Loucy (cell line): ENCODE results near the gene MYRIP.
"Not testable (repeated sequence)": the region's sequence is repeated elsewhere in the genome, so short reads cannot be mapped to it uniquely, and the experiment has no call there.

ENCODE experiments used
- H2AFZ ChIP-seq: fragments of 200-600 bp; sonication (generic); 2 replicates; pipeline ENCODE4 v1.6.0; 2016; ENCODE audit warnings: antibody characterized with exemption, mild to moderate bottlenecking, low read length, moderate library complexity
- H3F3A ChIP-seq: fragments of 200-600 bp; 2 replicates; pipeline ENCODE4 v1.6.0; 2016; ENCODE audit warnings: antibody characterized with exemption, low read depth, mild to moderate bottlenecking
- H3K27me3 ChIP-seq: fragments of 200-600 bp; sonication (generic); 2 replicates; pipeline ENCODE4 v1.6.1; 2014; ENCODE audit warnings: low read length, mild to moderate bottlenecking; ENCODE audit not compliant: insufficient read depth, poor library complexity, severe bottlenecking
- H3K36me3 ChIP-seq: fragments of 200-600 bp; sonication (generic); 2 replicates; pipeline ENCODE4 v1.6.1; 2016; ENCODE audit warnings: low read length; ENCODE audit not compliant: insufficient read depth
- H3K4me1 ChIP-seq: fragments of 200-600 bp; sonication (generic); 2 replicates; pipeline ENCODE4 v1.5.1; 2014; ENCODE audit warnings: low read length, mild to moderate bottlenecking; ENCODE audit not compliant: insufficient read depth, poor library complexity, severe bottlenecking
- H3K4me2 ChIP-seq: fragments of 200-600 bp; sonication (generic); 2 replicates; pipeline ENCODE4 v1.6.0; 2014; ENCODE audit warnings: antibody characterized with exemption, low read length, low read depth, mild to moderate bottlenecking; ENCODE audit not compliant: poor library complexity, severe bottlenecking
- H3K4me3 ChIP-seq: fragments of 200-600 bp; sonication (generic); 2 replicates; pipeline ENCODE4 v1.5.1; 2014; ENCODE audit warnings: low read length, mild to moderate bottlenecking, mixed read lengths; ENCODE audit not compliant: poor library complexity, severe bottlenecking
- H3K79me2 ChIP-seq: fragments of 200-600 bp; sonication (generic); 2 replicates; pipeline ENCODE4 v1.6.1; 2014; ENCODE audit warnings: low read length; ENCODE audit not compliant: insufficient read depth
- H3K9ac ChIP-seq: fragments of 200-600 bp; sonication (generic); 2 replicates; pipeline ENCODE4 v1.6.0; 2014; ENCODE audit warnings: mild to moderate bottlenecking, low read depth, low read length, moderate library complexity; ENCODE audit not compliant: poor library complexity, severe bottlenecking
- H3K9me2 ChIP-seq: fragments of 200-600 bp; sonication (generic); replicated peaks from 2 replicates; pipeline ENCODE4 v1.6.1; 2016; ENCODE audit warnings: low read depth, low read length, mixed read lengths
- H3K9me3 ChIP-seq: fragments of 200-600 bp; sonication (generic); 2 replicates; pipeline ENCODE4 v1.6.1; 2014; ENCODE audit warnings: mild to moderate bottlenecking, antibody characterized with exemption, low read length, low read depth; ENCODE audit not compliant: insufficient read depth
- H4K20me1 ChIP-seq: fragments of 200-600 bp; sonication (generic); 2 replicates; pipeline ENCODE4 v1.6.0; 2014; ENCODE audit warnings: antibody characterized with exemption, low read length, mild to moderate bottlenecking; ENCODE audit not compliant: insufficient read depth, poor library complexity, severe bottlenecking
- CTCF ChIP-seq: fragments of 200-600 bp; sonication (generic); conservative IDR thresholded peaks from 2 replicates; pipeline ENCODE4 v1.5.1; 2014; ENCODE audit warnings: mild to moderate bottlenecking, antibody characterized with exemption, low read length
- EZH2phosphoT487 ChIP-seq: fragments of 200-600 bp; IDR thresholded peaks from 2 replicates; pipeline ENCODE4 v1.6.1; 2018; ENCODE audit warnings: antibody characterized with exemption, mild to moderate bottlenecking, moderate library complexity, borderline replicate concordance

MYRIP gene

GRCh38 chr3:40078590-40078989, 269.2 kb downstream of the MYRIP start:
- no peaks in the 10 kb centered on the region for H3K9me2 ChIP-seq
- no peak overlapping the region for H2AFZ ChIP-seq
- no peaks in the 10 kb centered on the region for H3K36me3 ChIP-seq
- H3K4me1 ChIP-seq, result no peaks in the 10 kb centered on the region
- TF ChIP-seq CTCF, result no peak
- TF ChIP-seq EZH2phosphoT487, result no peak
- H4K20me1 ChIP-seq, result no peaks in the 10 kb centered on the region
- H3K4me2 ChIP-seq, result no peak overlapping the region
- 0 out of 2 replicates have a peak, but pooled peaks cover 4% of the 10 kb centered on the region for H3K9me3 ChIP-seq
- H3K9ac ChIP-seq, result no peak overlapping the region
- H3K4me3 ChIP-seq, result no peak overlapping the region
- H3F3A ChIP-seq, result no peaks in the 10 kb centered on the region
- H3K27me3 ChIP-seq, result no peaks in the 10 kb centered on the region
- H3K79me2 ChIP-seq, result no peaks in the 10 kb centered on the region

GRCh38 chr3:40079203-40079846, 269.9 kb downstream of the MYRIP start:
- no peak overlapping the region for H3K9ac ChIP-seq
- no peaks in the 10 kb centered on the region for H3K79me2 ChIP-seq
- no peaks in the 10 kb centered on the region for H3K9me2 ChIP-seq
- 0 out of 2 replicates have a peak, but pooled peaks cover 4% of the 10 kb centered on the region for H3K9me3 ChIP-seq
- no peak overlapping the region for H3K4me2 ChIP-seq
- H3K27me3 ChIP-seq, result no peaks in the 10 kb centered on the region
- no peaks in the 10 kb centered on the region for H3K4me1 ChIP-seq
- H3F3A ChIP-seq, result no peaks in the 10 kb centered on the region
- H3K36me3 ChIP-seq, result no peaks in the 10 kb centered on the region
- no peak for TF ChIP-seq EZH2phosphoT487
- no peak overlapping the region for H2AFZ ChIP-seq
- H4K20me1 ChIP-seq, result no peaks in the 10 kb centered on the region
- no peak overlapping the region for H3K4me3 ChIP-seq

DNA sequence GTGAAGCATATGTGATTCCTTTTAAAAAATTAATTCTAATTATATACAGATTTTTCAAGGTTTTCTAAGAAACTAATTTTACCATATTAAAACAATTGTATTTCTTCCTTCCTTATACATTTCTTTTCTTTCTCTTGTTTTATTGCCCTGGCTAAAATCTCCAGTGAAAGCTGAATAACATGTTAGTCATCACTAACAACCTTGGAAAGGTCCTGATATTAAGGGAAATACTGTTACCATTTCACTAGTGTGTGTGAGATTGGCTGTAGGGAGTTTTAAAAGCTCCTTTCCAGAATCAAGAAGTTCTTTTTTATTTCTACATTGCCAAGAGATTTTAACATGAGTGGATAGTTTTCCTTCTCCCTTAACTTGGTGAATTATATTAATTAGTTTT, 270.4 kb downstream of the MYRIP start:
- Histone ChIP-seq H3K36me3 (no peaks in the 10 kb centered on the region), H3K27me3 (no peaks in the 10 kb centered on the region), H3K9me3 (0 out of 2 replicates have a peak, but pooled peaks cover 4% of the 10 kb centered on the region), H3K9ac (no peak overlapping the region), H3K79me2 (no peaks in the 10 kb centered on the region), H2AFZ (no peak overlapping the region), H3K4me2 (no peak overlapping the region), H4K20me1 (no peaks in the 10 kb centered on the region), H3K4me1 (no peaks in the 10 kb centered on the region), H3K9me2 (no peaks in the 10 kb centered on the region), H3F3A (no peaks in the 10 kb centered on the region), H3K4me3 (no peak overlapping the region)
- TF ChIP-seq CTCF (no peak), EZH2phosphoT487 (no peak)

DNA sequence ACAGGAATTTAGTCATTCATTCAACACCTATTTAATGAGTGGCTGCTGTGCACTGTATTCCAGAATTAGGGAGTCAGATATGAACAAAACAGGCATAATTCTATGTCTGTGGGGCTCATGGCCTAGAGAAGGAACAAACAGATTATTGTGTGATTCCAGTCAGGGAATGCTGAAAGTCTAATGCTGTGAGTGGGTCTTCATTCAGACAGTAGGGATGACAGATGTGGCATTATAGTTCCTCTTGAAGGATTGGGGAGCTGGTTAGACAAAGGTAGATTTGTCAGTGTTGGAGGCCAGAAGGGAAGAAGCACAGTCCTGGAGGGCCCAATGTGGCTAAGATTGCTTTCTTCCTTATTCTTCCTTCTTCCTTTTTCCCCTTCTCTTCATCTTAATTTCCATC, 273.7 kb downstream of the MYRIP start:
- no peaks in the 10 kb centered on the region for H3K79me2 ChIP-seq
- TF ChIP-seq CTCF (no peak), EZH2phosphoT487 (no peak)
- no peak overlapping the region for H3K9ac ChIP-seq
- H3K27me3 ChIP-seq, result no peaks in the 10 kb centered on the region
- H3K4me2 ChIP-seq, result no peak overlapping the region
- 0 out of 2 replicates have a peak, but pooled peaks cover 4% of the 10 kb centered on the region for H3K9me3 ChIP-seq
- H2AFZ ChIP-seq, result no peak overlapping the region
- no peaks in the 10 kb centered on the region for H3F3A ChIP-seq
- H3K4me1 ChIP-seq, result no peaks in the 10 kb centered on the region
- H3K36me3 ChIP-seq, result no peaks in the 10 kb centered on the region
- no peaks in the 10 kb centered on the region for H4K20me1 ChIP-seq
- H3K9me2 ChIP-seq, result no peaks in the 10 kb centered on the region
- no peak overlapping the region for H3K4me3 ChIP-seq

GRCh38 chr3:40084424-40084823, 275.0 kb downstream of the MYRIP start:
- not testable (repeated sequence) for H3K9me3 ChIP-seq, H3K4me2 ChIP-seq, H3K4me1 ChIP-seq, H3K79me2 ChIP-seq, H3K4me3 ChIP-seq, H3K9me2 ChIP-seq, H4K20me1 ChIP-seq, H3K9ac ChIP-seq, H2AFZ ChIP-seq, H3F3A ChIP-seq, H3K36me3 ChIP-seq, H3K27me3 ChIP-seq
